Hepatocyte (in vitro differentiated cells): Measurements from ENCODE around the gene AKR1D1. TPM values are rescaled to one million over a fixed set of nuclear protein-coding genes. Genes with fewer than 3 reads are reported as not detected.

Experiments used
- DNase-seq: peaks from one replicate; pipeline ENCODE4 v3.0.0-alpha.2; 2016; ENCODE audit warnings: low spot score
- H2AFZ ChIP-seq: fragments of 200-600 bp; sonication (generic); 2 replicates; pipeline ENCODE4 v1.6.0; 2016; ENCODE audit warnings: antibody characterized with exemption, mild to moderate bottlenecking
- H3K27ac ChIP-seq: fragments of 200-600 bp; sonication (generic); 2 replicates; pipeline ENCODE4 v1.5.1; 2016; ENCODE audit warnings: mild to moderate bottlenecking
- H3K27me3 ChIP-seq: fragments of 200-600 bp; sonication (generic); 2 replicates; pipeline ENCODE4 v1.6.1; 2016
- H3K36me3 ChIP-seq: fragments of 200-600 bp; sonication (generic); replicated peaks from 2 replicates; pipeline ENCODE4 v1.5.1; 2016; ENCODE audit warnings: low read depth; ENCODE audit not compliant: insufficient read depth
- H3K4me1 ChIP-seq: fragments of 200-600 bp; sonication (generic); 2 replicates; pipeline ENCODE4 v1.5.1; 2016; ENCODE audit warnings: mild to moderate bottlenecking, moderate library complexity; ENCODE audit not compliant: insufficient read depth
- H3K4me2 ChIP-seq: fragments of 200-600 bp; sonication (generic); 2 replicates; pipeline ENCODE4 v1.6.0; 2016
- H3K4me3 ChIP-seq: fragments of 200-600 bp; sonication (generic); 2 replicates; pipeline ENCODE4 v1.5.1; 2016; ENCODE audit warnings: mild to moderate bottlenecking
- H3K79me2 ChIP-seq: fragments of 200-600 bp; sonication (generic); 2 replicates; pipeline ENCODE4 v1.6.0; 2017; ENCODE audit warnings: mild to moderate bottlenecking
- H3K9me2 ChIP-seq: fragments of 200-600 bp; sonication (generic); replicated peaks from 2 replicates; pipeline ENCODE4 v1.6.0; 2017; ENCODE audit warnings: mild to moderate bottlenecking; ENCODE audit not compliant: insufficient read depth
- H3K9me3 ChIP-seq: fragments of 200-600 bp; sonication (generic); 2 replicates; pipeline ENCODE4 v1.5.1; 2016; ENCODE audit warnings: low read depth, mild to moderate bottlenecking
- H4K20me1 ChIP-seq: fragments of 200-600 bp; sonication (generic); 2 replicates; pipeline ENCODE4 v1.6.0; 2016; ENCODE audit warnings: mild to moderate bottlenecking; ENCODE audit not compliant: insufficient read depth, poor library complexity, severe bottlenecking
- EZH2 ChIP-seq: fragments of 200-600 bp; sonication (generic); IDR thresholded peaks from 2 replicates; pipeline ENCODE4 v1.6.1; 2016; ENCODE audit warnings: antibody characterized with exemption, mild to moderate bottlenecking, borderline replicate concordance
- EZH2phosphoT487 ChIP-seq: fragments of 200-600 bp; sonication (generic); IDR thresholded peaks from one replicate; pipeline ENCODE4 v1.6.1; 2018; ENCODE audit warnings: antibody characterized with exemption, mild to moderate bottlenecking, low read depth, moderate library complexity; ENCODE audit not compliant: unreplicated experiment, severe bottlenecking
- WGBS: methylation state at CpG from one replicate; pipeline ENCODE4 v1.1.6; 2016; ENCODE audit warnings: low lambda C conversion rate; ENCODE audit errors: missing lambda C conversion rate; 5-methylcytosine and 5-hydroxymethylcytosine counted together
- polyA plus RNA-seq: library from polyadenylated mRNA; unstranded; fragments of >200 nt; fragmentation: Nextera tagmentation; extraction: Ambion mirVana; gene quantifications from 2 replicates; pipeline ENCODE4 v1.2.1, GENCODE V29; 2016
- total RNA-seq: library from RNA; depleted of rRNA; stranded (reverse); fragments of >200 nt; gene quantifications from 2 replicates; pipeline ENCODE4 v1.2.3, GENCODE V29; 2014
- TF ChIP-seq, protein P1 (sequence below): fragments of 200-600 bp; sonication (generic); IDR thresholded peaks from 2 replicates; pipeline ENCODE4 v1.5.1; 2016; ENCODE audit warnings: antibody characterized with exemption, mild to moderate bottlenecking; ENCODE audit not compliant: poor library complexity

AKR1D1 gene
- total and polyA plus RNA-seq, 2 experiments from 2014 or later, result 8.1 to 25.4 TPM

DNA sequence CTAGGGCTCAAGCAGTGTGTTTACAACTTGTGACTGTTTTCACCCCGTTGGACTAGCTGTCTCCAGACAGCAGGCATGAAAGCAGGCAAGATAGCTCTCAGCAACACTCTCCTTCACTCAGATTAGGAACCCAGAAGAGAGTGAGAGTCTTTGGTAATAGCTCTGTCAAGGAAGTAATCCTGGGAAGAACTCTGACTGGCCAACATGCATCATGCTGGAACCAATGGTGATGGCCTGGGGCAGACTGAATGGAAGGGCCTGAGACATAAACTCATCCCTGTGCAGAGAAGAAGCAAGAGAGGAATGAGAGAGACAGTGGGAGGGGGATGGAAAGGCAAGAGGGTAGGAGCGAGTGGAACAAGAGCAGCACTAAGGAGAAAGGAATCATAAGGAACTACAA lies 48.9 kb downstream of the AKR1D1 start:
- 44% methylated on average over 2 of the region's 2 CpGs for WGBS
- Histone ChIP-seq H4K20me1 (no peaks in the 10 kb centered on the region), H3K4me1 (peaks cover 10% of the 10 kb centered on the region), H3K27me3 (no peaks in the 10 kb centered on the region), H3K4me2 (no peak overlapping the region), H2AFZ (peak overlapping the region; percentile 22), H3K4me3 (no peak overlapping the region), H3K36me3 (no peaks in the 10 kb centered on the region), H3K9me3 (no peaks in the 10 kb centered on the region), H3K27ac (peak overlapping the region; percentile 56), H3K79me2 (no peaks in the 10 kb centered on the region), H3K9me2 (no peaks in the 10 kb centered on the region)
- no peak for DNase-seq
- TF ChIP-seq EZH2phosphoT487 (no peak), EZH2 (no peak)
- TF ChIP-seq, protein P1, sequence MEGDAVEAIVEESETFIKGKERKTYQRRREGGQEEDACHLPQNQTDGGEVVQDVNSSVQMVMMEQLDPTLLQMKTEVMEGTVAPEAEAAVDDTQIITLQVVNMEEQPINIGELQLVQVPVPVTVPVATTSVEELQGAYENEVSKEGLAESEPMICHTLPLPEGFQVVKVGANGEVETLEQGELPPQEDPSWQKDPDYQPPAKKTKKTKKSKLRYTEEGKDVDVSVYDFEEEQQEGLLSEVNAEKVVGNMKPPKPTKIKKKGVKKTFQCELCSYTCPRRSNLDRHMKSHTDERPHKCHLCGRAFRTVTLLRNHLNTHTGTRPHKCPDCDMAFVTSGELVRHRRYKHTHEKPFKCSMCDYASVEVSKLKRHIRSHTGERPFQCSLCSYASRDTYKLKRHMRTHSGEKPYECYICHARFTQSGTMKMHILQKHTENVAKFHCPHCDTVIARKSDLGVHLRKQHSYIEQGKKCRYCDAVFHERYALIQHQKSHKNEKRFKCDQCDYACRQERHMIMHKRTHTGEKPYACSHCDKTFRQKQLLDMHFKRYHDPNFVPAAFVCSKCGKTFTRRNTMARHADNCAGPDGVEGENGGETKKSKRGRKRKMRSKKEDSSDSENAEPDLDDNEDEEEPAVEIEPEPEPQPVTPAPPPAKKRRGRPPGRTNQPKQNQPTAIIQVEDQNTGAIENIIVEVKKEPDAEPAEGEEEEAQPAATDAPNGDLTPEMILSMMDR, result no peak

- Histone ChIP-seq H3K79me2 (no peaks in the 10 kb centered on the region), H3K27me3 (no peaks in the 10 kb centered on the region), H3K36me3 (no peaks in the 10 kb centered on the region), H4K20me1 (no peaks in the 10 kb centered on the region), H3K4me1 (peaks cover 10% of the 10 kb centered on the region), H3K4me3 (no peak overlapping the region), H2AFZ (peak overlapping the region; percentile 4), H3K9me2 (no peaks in the 10 kb centered on the region), H3K4me2 (no peak overlapping the region), H3K9me3 (no peaks in the 10 kb centered on the region), H3K27ac (peak overlapping the region; percentile 56)
- TF ChIP-seq EZH2, result no peak
- TF ChIP-seq, protein P1, result no peak
- TF ChIP-seq EZH2phosphoT487, result no peak
- no peak for DNase-seq
- WGBS, result 31% methylated on average over 2 of the region's 2 CpGs
Measured at GRCh38 chr7:138125598-138126111, 49.4 kb downstream of the AKR1D1 start.

- Histone ChIP-seq H3K4me1 (peaks cover 10% of the 10 kb centered on the region), H3K27ac (no peak overlapping the region), H3K79me2 (no peaks in the 10 kb centered on the region), H3K9me2 (no peaks in the 10 kb centered on the region), H3K4me2 (no peak overlapping the region), H4K20me1 (no peaks in the 10 kb centered on the region), H2AFZ (no peak overlapping the region), H3K4me3 (no peak overlapping the region), H3K9me3 (no peaks in the 10 kb centered on the region), H3K27me3 (no peaks in the 10 kb centered on the region), H3K36me3 (no peaks in the 10 kb centered on the region)
- DNase-seq, result no peak
- WGBS, result 71% methylated on average over 2 of the region's 2 CpGs
- TF ChIP-seq, protein P1, result no peak
- no peak for TF ChIP-seq EZH2
- no peak for TF ChIP-seq EZH2phosphoT487
Measured at GRCh38 chr7:138126928-138127327, 50.7 kb downstream of the AKR1D1 start.
